Activated T-cell treated with anti-CD3 and anti-CD28 coated beads for 24 hours (primary cell): ENCODE results near the gene KCNN4.
"Not testable (repeated sequence)": the region's sequence is repeated elsewhere in the genome, so short reads cannot be mapped to it uniquely, and the experiment has no call there.

Source experiments
- DNase-seq: peaks from one replicate; pipeline ENCODE4 v3.0.0-alpha.2; 2020; ENCODE audit warnings: low read depth

The KCNN4 gene

GRCh38 chr19:43798546-43799409 is 18.0 kb upstream of the KCNN4 start:
- peak; percentile 59 for DNase-seq

GRCh38 chr19:43798026-43798545 is 17.3 kb upstream of the KCNN4 start:
- no peak for DNase-seq

GRCh38 chr19:43797556-43797955 is 16.8 kb upstream of the KCNN4 start:
- no peak for DNase-seq

- DNase-seq = no peak
Observed at GRCh38 chr19:43797118-43797517, 16.3 kb upstream of the KCNN4 start.

- no peak for DNase-seq
Observed at GRCh38 chr19:43790587-43790986, 9.8 kb upstream of the KCNN4 start.

GRCh38 chr19:43789029-43789428 is 8.3 kb upstream of the KCNN4 start:
- no peak for DNase-seq

- no peak for DNase-seq
Observed at GRCh38 chr19:43786665-43787064, 5.9 kb upstream of the KCNN4 start.

GRCh38 chr19:43784981-43785808 is 4.4 kb upstream of the KCNN4 start:
- no peak for DNase-seq

GRCh38 chr19:43784241-43784980 is 3.6 kb upstream of the KCNN4 start:
- peak; percentile 50 for DNase-seq

GRCh38 chr19:43783636-43784035 is 2.9 kb upstream of the KCNN4 start:
- DNase-seq = no peak

- DNase-seq = no peak
Observed at GRCh38 chr19:43782689-43783231, 2.0 kb upstream of the KCNN4 start.

- DNase-seq = no peak
Observed at GRCh38 chr19:43782311-43782660, 1.5 kb upstream of the KCNN4 start.

GRCh38 chr19:43781630-43782310 is 997 bp upstream of the KCNN4 start:
- no peak for DNase-seq

- DNase-seq = no peak
Observed at GRCh38 chr19:43779820-43780219, 953 bp downstream of the KCNN4 start.

GRCh38 chr19:43779147-43779819 is 1.5 kb downstream of the KCNN4 start:
- DNase-seq = no peak

- DNase-seq = no peak
Observed at GRCh38 chr19:43778651-43779050, 2.1 kb downstream of the KCNN4 start.

GRCh38 chr19:43777163-43777695 is 3.5 kb downstream of the KCNN4 start:
- no peak for DNase-seq

- DNase-seq = peak; percentile 68
Observed at GRCh38 chr19:43776286-43776685, 4.5 kb downstream of the KCNN4 start.

- no peak for DNase-seq
Observed at GRCh38 chr19:43775299-43775890, 5.4 kb downstream of the KCNN4 start.

GRCh38 chr19:43774940-43775258 is 5.9 kb downstream of the KCNN4 start:
- not testable (repeated sequence) for DNase-seq
